Fibroblast of skin of back (primary cell): ENCODE results near the gene BMPR1A.
"Not testable (repeated sequence)": the region's sequence is repeated elsewhere in the genome, so short reads cannot be mapped to it uniquely, and the experiment has no call there.

ENCODE experiments used
- DNase-seq: peaks from one replicate; pipeline ENCODE4 v3.0.0-alpha.2; 2013

The BMPR1A gene

GRCh38 chr10:86971232-86971991 is 215.0 kb downstream of the BMPR1A start:
- peak; percentile 89 for DNase-seq

- DNase-seq = no peak
These were observed 216.4 kb downstream of the BMPR1A start for GRCh38 chr10:86972613-86973380.

- no peak for DNase-seq
These were observed 218.1 kb downstream of the BMPR1A start for GRCh38 chr10:86974484-86974883.

- no peak for DNase-seq
These were observed 220.1 kb downstream of the BMPR1A start for GRCh38 chr10:86976362-86977056.

- not testable (repeated sequence) for DNase-seq
These were observed 222.0 kb downstream of the BMPR1A start for GRCh38 chr10:86978457-86978856.

- no peak for DNase-seq
These were observed 222.9 kb downstream of the BMPR1A start for GRCh38 chr10:86979296-86979818.

- peak; percentile 82 for DNase-seq
These were observed 223.6 kb downstream of the BMPR1A start for GRCh38 chr10:86979977-86980448.

GRCh38 chr10:86981020-86981419 is 224.6 kb downstream of the BMPR1A start:
- not testable (repeated sequence) for DNase-seq

- DNase-seq = no peak
These were observed 225.3 kb downstream of the BMPR1A start for GRCh38 chr10:86981716-86982115.
